ENCODE results near the gene SSBP4.

The SSBP4 gene

GRCh38 chr19:18384775-18385174 is 34.4 kb upstream of the SSBP4 start:
- no peak overlapping the region for H3K4me3 ChIP-seq (ENCODE audit: low read depth, low read length)
- TF ChIP-seq CTCF (IDR thresholded peaks at IDR 0.05; ENCODE audit: low read depth, low read length), result no peak

GRCh38 chr19:18385359-18385674 is 33.9 kb upstream of the SSBP4 start:
- no peak for TF ChIP-seq CTCF (IDR thresholded peaks at IDR 0.05; ENCODE audit: low read depth, low read length)
- H3K4me3 ChIP-seq (ENCODE audit: low read depth, low read length), result no peak overlapping the region

GRCh38 chr19:18385675-18386542 is 33.3 kb upstream of the SSBP4 start, which contains the start of gene GDF15:
Gene GDF15 (plus strand): TSS chr19:18386158. CDS start chr19:18386190, 32 bp downstream.
- H3K4me3 ChIP-seq (ENCODE audit: low read depth, low read length), result peak within 1 kb of the TSS; percentile 74
- peak; percentile 77 for TF ChIP-seq CTCF (IDR thresholded peaks at IDR 0.05; ENCODE audit: low read depth, low read length)

DNA sequence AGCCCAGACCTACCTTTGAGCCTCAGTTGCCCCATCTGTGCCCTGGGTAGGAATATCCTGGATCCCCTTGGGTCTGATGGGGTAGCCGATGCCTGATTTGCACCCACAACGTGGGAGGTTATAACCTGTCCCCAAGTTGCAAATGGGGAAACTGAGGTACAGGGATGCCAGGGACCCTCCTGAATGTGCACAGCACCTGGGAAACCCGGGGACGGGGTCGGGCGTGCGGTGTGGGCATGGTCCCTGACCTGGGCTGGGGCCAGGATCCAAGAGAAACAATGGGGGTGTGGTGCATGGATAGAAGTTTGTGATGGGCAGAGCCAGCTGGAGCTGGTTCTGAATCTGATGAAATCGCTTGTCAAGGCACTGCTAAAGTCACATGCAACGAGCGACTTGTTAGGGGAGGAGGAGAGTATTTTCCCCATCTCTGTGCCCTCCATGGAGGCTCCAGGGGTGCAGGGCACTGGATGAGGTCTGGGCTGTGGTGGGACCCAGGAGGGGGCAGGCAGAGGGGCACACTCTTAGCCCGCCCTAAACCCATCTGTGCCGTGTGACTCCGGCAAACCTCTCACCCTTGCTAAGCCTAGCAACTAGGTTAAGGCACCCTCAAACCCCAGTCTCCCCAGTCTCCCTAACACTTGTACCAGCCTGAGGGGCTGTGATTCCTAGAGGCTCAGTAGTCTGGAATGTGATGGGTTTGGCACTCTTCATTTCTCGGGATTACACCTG is 32.5 kb upstream of the SSBP4 start:
- no peak for TF ChIP-seq CTCF (IDR thresholded peaks at IDR 0.05; ENCODE audit: low read depth, low read length)
- H3K4me3 ChIP-seq (ENCODE audit: low read depth, low read length), result peak overlapping the region; percentile 74

- peak overlapping the region; percentile 74 for H3K4me3 ChIP-seq (ENCODE audit: low read depth, low read length)
- TF ChIP-seq CTCF (IDR thresholded peaks at IDR 0.05; ENCODE audit: low read depth, low read length), result peak; percentile 91
Measured at GRCh38 chr19:18388100-18388959, 30.9 kb upstream of the SSBP4 start.

DNA sequence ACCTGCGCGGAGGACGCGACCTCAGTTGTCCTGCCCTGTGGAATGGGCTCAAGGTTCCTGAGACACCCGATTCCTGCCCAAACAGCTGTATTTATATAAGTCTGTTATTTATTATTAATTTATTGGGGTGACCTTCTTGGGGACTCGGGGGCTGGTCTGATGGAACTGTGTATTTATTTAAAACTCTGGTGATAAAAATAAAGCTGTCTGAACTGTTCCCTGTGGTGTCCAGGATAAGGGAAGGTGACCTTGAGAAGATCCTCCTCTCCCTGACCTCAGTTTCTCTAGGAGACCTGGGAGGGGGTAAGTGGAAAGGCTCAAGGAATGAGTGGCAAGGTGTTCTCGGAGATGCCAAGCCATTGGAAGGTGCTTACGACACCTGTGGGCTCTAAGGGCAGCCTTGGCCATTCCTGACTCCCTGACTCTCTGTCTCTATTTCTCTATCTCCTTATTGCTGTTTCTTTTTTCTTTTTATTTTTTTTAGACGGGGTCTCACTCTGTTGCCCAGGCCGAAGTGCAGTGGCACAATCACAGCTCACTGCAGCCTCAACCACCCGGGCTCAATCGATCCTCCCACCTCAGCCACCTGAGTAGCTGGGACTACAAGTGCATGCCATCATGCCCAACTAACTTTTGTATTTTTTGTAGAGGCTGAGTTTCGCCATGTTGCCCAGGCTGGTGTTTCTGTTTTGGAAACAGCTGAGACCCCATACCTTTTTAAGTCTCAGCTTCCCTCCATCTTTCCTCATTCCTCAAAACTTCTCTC is 30.1 kb upstream of the SSBP4 start:
- no peak for TF ChIP-seq CTCF (IDR thresholded peaks at IDR 0.05; ENCODE audit: low read depth, low read length)
- H3K4me3 ChIP-seq (ENCODE audit: low read depth, low read length), result peak overlapping the region; percentile 74
